SK-N-DZ (cell line): ENCODE results near the gene ATRX.
"Not testable (repeated sequence)": the region's sequence is repeated elsewhere in the genome, so short reads cannot be mapped to it uniquely, and the experiment has no call there.

Experiments used
- DNase-seq: peaks from one replicate; pipeline ENCODE4 v3.0.0-alpha.2; 2015; ENCODE audit warnings: low spot score

ATRX gene

DNA sequence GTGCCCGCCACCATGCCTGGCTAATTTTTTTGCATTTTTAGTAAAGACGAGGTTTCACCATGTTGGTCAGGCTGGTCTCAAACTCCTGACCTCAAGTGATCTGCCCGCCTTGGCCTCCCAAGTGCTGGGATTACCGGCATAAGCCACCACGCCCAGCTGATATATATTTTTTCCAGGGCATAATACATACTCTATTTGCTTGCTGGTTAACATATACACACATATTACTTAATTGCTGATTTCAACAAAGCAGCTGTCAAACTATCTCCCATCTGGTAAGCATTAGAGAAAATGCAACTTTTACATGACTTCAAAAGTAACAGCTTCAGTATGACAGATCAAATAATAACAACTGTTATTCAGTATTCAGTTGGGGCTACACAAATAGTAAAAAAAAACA, 164.6 kb downstream of the ATRX start:
- DNase-seq = not testable (repeated sequence)

- DNase-seq = no peak
Observed at GRCh38 chrX:77617206-77617605, 168.8 kb downstream of the ATRX start.

DNA sequence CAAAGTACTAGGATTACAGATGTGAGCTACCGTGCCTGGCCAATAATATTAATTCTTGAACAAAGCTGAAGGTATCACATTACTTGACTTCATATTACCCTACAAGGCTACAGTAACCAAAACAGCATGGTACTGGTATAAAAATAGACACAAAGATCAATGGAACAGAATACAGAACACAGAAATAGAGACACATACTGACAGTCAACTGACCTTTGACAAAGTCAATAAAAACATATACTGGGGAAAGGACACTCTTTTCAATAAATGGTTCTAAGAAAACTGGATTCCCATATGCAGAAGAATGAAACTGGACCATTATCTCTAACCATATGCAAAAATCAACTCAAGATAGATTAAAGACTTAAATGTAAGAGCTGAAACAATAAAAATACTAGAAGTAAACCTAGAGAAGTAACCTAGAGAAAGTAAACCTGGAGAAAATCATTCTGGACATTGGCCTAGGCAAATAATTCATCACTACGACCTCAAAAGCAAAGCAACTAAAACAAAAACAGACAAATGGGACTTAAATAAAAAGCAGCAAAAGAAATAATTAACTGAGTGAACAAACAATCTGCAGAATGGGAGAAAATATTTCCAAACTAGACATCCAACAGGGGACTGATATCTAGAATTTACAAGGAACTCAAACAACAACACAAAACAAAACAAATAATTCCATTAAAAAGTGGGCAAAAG, 182.2 kb downstream of the ATRX start:
- no peak for DNase-seq

GRCh38 chrX:77597511-77597910, 188.5 kb downstream of the ATRX start:
- DNase-seq = no peak

DNA sequence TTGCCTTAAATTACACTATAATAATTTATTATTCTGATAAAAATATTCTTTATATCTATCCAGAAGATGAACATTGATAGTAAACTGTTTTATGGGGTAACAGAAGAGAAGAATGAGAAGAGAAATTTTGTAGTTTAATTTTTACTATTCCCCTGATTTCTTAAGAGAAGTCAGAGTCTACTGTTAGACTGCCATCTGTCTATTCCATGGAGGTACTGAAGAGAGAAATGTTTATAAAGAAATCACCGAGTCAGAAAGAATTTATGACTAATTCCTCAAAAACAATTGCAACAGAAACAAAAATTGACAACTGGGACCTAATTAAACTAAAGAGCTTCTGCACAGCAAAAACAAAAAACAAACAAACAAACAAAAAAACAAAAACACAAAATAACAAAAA, 188.9 kb downstream of the ATRX start:
- DNase-seq = no peak

- DNase-seq = no peak
Observed at GRCh38 chrX:77595848-77596247, 190.2 kb downstream of the ATRX start.

- DNase-seq = no peak
Observed at GRCh38 chrX:77572322-77572721, 213.7 kb downstream of the ATRX start.

- DNase-seq = no peak
Observed at GRCh38 chrX:77565278-77565677, 220.7 kb downstream of the ATRX start.

DNA sequence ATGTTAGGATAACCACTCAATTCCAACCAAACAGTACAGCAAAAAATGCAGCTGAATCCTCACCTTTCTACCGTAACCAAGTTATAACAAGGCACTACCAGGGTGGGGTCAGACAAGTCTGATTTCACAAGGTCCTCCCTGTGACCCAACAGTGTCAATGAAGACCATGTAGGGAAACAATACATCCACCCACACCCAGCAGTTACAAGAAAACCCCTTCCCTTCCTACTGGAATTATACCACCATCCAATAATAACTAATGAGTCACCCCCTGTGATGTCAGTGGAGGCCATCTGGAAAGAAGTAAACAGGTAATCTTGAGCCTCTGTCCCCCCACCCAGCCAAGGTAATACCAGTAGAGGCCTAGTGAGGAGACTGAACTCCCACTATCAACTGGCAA, 221.2 kb downstream of the ATRX start:
- no peak for DNase-seq

DNA sequence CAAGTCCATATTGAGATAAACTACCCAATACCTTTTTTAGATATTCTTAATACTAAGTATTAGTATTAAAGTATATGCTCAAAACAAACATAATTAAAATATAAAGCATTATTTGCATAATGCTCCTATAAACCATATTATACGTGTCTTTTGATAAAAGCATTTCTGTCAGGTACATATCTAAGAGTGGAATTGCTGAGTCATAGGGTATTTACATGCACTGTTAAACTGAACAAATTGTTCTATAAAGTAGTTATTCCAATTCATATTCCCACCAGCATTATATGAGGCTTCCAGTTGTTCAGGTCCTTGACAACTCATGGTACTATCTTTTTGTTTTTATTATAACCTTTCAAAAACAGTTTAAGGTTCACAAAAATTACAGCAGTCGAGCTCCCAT, 224.6 kb downstream of the ATRX start:
- no peak for DNase-seq

GRCh38 chrX:77556276-77556675, 229.7 kb downstream of the ATRX start:
- DNase-seq = no peak

GRCh38 chrX:77548751-77549150, 237.3 kb downstream of the ATRX start:
- no peak for DNase-seq

DNA sequence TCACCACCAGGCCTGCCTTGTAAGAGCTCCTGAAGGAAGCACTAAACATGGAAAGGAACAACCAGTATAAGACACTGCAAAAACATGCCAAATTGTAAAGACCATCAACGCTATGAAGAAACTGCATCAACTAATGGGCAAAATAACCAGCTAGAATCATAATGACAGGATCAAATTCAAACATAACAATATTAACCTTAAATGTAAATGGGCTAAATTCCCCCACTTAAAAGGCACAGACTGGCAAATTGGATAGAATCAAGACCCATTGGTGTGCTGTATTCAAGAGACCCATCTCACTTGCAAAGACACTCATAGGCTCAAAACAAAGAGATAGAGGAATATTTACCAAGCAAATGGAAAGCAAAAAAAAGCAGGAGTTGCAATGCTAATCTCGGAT, 246.2 kb downstream of the ATRX start:
- not testable (repeated sequence) for DNase-seq

GRCh38 chrX:77531261-77531660, 254.8 kb downstream of the ATRX start:
- not testable (repeated sequence) for DNase-seq

DNA sequence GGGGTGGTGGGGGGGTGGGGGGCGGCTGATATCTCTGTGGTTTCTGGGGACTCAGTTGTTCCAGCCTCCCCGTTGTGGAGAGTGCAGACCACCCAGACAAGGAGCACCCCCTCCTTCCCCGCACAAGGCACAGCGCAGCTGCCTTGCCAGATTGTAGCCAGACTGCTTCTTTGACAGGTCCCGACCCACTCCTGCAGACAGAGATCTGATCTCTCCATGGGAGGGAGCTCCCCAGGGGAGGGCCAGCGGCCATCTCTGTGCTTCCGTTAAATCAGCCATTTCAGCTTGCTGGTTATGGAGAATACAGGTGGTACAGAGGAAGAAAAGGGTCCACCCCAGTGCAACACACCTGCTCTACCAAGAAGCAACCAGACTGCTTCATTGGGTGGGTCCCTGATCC, 258.0 kb downstream of the ATRX start:
- DNase-seq = peak; percentile 79

DNA sequence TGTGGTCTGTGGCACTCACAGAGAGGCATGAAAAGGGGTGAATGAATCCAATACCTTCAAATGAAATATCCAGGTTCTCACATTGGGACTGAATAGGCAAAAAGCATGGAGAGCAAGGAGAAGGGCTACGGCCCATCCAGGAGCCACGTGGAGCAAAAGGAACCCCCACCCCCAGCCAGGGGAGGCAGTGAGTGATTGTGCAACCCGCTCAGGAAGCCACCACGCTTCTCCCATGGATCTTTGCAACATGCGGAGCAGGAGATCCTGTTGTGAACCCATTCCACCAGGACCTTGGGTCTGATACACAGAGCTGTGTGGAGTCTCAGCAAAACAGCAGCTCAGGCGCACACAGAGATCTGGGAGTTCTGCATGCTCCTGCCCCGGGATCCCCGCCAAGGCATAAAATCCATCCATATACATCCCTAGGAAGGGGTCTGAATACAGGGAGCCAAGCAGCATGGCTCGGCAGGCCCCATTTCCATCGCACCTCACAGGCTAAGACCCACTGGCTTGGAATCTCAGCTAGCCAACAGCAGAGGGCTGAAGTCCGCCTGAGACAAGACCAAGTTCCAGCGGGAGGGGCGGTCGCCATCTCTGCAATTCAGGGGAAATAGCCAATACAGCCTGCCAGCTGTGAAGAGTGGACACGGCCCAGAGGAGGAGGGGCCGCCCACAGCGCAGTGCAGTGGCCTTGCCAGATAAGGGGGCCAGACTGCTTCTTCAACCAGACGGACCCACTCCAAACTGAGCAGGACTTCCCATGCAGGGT, 258.6 kb downstream of the ATRX start:
- DNase-seq = peak; percentile 65

DNA sequence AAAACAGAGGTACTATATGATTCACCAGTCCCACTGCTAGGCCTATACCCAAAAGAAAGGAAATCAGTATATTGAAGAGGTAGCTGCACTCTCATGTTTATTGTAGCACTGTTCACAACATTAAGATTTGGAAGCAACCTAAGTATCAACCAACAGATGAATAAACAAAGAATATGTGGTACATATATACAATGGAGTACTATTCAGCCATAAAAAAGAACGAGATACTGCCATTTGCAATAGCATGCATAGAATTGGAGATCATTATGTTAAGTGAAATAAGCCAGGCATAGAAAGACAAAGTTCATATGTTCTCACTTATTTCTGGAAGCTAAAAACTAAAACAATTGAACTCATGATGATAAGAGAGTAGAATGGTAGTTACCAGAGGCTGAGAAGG, 266.3 kb downstream of the ATRX start:
- no peak for DNase-seq

- no peak for DNase-seq
Observed at GRCh38 chrX:77514177-77514576, 271.8 kb downstream of the ATRX start.

DNA sequence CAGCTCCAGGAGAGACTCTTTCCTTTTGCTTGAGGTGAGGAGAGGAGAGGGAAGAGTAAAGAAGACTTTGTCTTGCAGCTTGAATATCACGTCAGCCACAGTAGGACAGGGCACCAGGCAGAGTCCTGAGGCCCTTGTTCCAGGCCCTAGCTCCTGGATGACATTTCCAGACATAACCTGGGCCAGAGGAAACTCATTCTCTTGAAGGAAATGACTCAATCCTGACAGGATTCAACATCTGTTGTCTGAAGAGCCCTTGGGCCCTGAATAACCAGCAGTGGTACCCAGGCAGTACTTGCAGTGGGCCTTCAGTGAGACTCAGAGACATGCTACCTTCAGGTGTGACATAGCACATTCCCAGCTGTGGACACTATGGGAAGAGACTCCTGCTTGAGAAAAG, 276.0 kb downstream of the ATRX start:
- no peak for DNase-seq

DNA sequence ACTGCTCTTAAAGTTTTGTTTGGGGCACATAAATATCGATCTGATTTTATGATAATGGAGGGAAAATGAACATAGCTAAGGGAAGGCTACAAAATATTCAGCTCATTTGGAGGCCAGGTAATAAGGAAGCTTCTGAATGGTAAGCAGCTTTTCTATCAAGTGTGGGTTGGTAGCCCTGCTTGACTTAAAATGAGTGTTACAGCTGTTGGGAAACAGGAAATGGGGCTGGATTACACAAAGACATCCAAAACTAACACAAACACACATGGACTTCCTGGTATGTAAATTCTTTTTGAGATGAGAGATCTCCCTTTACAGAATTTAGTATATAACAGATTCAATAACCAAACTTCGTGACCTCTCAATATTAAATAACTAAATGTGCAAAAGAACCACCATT, 280.8 kb downstream of the ATRX start:
- DNase-seq = no peak

DNA sequence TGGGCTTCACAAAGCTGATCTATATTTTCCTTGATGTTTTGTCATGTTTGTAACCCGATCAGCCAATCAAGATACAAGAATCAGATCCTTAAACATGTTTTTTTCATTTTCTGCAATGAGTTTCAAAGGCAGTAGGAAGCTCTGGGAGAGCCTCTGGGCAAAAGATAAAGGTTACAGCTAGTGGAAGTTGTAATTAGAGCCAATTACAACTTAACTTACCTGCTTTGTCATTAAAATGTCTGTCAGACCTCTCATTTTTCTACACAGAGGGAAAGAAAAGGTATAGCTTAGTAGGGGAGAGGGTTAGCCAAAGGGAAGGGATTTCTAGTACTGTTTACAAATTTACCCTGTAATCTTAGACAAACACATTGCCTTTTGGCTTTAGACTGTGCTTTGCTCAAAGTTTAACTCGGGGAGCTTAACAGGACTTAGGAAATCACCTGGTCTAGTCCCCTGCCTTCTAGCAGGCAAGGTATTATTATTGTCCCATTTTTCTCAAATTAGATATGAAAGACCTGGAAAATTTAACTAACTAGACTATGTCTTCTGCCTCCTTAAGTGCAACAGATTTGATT, 283.0 kb downstream of the ATRX start:
- no peak for DNase-seq

DNA sequence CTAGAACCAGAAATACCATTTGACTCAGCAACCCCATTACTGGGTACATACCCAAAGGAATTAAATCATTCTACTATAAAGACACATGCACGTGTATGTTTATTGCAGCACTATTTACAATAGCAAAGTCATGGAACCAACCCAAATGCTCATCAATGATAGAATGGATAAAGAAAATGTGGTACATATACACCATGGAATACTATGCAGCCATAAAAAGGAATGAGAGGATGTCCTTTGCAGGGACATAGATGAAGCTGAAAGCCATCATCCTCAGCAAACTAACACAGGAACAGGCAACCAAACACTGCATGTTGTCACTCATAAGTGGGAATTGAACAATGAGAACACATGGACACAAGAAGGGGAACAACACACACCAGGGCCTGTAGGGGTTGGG, 285.9 kb downstream of the ATRX start:
- DNase-seq = not testable (repeated sequence)
